GM19025 (cell line): ENCODE results near the gene ADAMTS17.
"Not testable (repeated sequence)": the region's sequence is repeated elsewhere in the genome, so short reads cannot be mapped to it uniquely, and the experiment has no call there.

ENCODE experiments used
- ATAC-seq: cut with Tn5 transposase; IDR thresholded peaks from one replicate; pipeline ENCODE4 v1.9.1; 2021; ENCODE audit warnings: mild to moderate bottlenecking, low read depth, moderate library complexity; ENCODE audit not compliant: unreplicated experiment

ADAMTS17 gene

DNA sequence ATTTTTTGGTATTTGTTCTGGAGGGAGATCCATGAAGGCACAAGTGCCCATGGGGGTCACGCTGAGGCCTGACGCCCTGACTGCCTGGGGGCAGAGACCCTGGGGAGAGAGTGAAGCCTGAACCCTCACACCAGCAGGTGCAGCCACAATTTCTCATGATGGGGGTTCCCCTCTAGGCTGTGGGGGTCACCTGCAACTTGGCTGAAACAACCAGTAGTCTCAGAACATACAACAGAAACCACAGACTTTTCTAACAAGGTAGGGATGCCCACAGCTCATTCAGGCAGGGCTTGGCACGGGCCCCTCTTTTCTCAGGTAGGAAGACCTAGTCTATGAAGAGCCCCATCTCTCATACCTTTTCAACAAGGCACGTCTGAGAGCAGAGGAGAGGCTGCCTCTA, 245.1 kb downstream of the ADAMTS17 start:
- ATAC-seq, result peak; percentile 48

DNA sequence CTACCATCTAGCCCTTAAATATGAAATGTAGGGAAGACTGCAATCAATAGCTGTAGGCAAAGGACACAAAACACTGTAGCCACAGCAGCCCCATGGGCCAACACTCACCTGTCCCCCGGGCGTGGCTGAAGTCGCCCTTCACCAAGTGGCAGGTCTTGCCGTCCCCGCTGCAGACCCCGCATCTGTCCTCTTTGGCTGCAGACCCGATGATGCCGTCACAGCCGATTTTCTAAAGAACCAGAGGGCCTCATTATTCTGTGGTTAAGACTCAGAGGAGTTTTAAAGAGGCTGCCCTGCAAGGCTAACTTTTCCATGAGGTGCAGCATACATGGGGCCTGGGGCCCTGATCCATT, 245.6 kb downstream of the ADAMTS17 start:
- no peak for ATAC-seq

DNA sequence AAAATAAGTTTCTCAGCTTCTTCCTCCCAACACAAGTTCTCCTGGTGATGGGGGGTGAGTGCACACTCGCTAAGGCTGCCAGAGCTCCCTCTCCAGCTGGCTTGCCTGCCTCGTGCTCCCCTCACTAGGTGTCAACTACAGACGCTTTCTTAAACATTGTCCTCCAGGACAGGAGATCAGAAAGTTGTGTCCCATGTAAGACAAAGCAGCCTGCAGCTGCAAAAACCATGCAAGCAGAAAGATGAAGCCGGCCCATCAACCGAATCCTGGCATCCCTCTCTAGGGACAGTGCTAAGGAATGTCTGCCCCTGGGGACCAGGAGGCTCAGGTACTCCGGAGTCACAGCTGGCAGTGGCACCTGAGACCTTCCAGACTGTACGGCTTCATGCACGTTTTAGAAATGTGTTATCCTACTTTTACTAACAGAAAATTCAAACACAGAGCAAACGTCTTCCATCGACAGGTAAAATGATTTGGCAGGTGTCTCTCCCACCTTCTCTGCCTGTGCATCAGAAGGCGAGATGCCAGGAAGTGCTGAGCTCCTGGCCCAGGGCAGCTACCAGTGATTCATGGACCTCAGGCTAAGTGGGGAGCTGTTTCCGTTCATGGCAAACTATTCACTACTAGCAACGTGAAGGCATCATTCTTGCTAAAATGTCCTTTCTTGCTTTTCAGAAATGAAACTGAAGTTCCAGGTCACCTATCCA, 246.1 kb downstream of the ADAMTS17 start:
- no peak for ATAC-seq

DNA sequence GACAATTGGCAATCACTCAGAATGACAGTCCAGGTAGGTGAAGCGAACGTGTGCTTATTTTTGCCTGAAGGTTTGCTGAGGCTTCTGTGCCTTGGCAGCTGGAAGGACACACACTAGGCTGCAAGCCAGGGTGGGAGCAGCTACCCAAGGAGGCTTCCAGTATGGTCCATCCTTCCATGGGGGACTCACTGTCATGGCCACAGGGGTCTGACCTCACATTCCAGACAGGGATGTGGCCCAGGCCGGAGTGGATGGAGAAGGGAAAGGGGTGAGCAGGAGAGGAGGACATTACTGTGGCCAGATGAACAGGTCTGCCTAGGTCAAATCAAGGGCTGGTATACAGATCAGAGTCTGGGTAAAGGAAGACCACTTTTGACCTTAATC, 247.7 kb downstream of the ADAMTS17 start:
- ATAC-seq, result no peak

DNA sequence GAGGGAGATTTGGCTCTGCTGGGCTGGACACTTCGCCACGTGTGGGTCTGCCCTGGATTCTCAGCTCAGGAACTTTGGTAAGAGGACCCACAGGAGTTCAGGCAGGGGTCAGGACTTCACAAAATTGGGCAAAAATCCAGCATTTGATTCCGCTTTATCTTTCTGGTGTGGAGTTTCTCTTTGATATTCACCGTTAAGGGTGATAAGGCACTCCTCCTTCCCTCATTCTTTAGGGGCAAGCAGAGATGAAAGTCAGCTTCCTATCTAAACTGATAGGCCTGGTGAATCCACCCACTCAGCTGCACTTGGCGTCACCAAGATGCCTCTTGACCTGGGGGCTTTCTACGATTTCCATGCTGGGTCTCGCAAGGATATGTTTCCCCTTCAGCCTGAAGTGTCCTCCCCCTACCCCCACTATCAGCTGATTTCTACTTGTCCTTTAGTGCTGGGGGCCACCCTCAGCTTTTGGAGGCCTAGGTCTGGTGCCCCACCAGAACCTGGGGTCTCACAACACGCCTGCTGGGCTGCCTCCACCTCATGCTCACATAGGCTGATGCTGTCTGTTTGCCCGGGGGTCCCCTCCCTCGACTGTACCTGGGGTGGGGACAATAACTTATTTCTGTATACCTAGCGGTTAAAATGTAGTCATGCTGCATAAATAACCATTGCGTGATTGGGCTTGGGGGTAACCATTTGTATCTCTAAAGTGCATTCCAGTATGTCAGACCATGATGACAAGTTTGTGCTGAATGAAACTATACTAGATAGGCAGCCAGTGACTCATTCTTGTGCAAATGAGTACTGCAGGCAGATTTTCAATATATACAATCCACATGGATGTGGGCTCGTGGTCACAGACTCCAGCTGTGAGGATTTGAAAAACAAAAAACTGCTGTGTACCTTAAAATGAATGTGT, 248.3 kb downstream of the ADAMTS17 start:
- no peak for ATAC-seq

DNA sequence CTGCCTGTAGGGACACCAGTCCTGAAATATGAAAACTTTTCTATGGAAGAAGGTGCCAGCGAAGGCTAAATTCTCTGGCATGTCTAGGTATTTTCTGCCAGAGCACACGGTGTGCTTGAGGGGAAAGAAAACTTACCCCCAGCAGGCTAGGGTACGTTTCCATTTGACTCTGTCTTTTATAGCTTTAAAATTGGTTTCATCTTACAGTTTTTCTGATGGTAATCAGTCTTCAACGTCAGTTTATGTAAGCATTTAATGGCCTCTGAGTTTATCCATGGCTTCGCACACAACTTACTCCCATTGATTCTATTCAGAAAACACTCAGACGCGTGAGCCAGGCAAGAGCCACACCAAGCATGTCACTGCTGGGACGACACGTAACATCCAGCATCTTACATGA, 249.7 kb downstream of the ADAMTS17 start:
- ATAC-seq, result no peak

DNA sequence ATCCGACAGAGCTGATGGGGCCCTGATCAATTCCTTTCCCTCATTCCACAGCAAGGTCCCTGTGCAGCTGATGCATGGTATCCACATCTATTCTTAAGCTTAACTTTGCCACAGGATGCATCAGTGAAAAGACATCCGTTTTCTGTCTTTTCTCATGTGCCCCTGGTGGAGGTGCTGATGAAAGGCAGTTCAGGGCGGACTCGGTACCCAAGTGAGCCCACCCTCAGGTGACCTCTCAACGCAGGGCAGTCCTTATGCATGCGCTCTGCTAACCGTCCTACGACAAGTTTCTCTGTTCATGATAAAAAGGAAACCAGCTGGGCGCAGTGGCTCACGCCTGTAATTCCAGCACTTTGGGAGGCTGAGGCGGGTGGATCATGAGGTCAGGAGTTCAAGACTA, 251.4 kb downstream of the ADAMTS17 start:
- no peak for ATAC-seq

DNA sequence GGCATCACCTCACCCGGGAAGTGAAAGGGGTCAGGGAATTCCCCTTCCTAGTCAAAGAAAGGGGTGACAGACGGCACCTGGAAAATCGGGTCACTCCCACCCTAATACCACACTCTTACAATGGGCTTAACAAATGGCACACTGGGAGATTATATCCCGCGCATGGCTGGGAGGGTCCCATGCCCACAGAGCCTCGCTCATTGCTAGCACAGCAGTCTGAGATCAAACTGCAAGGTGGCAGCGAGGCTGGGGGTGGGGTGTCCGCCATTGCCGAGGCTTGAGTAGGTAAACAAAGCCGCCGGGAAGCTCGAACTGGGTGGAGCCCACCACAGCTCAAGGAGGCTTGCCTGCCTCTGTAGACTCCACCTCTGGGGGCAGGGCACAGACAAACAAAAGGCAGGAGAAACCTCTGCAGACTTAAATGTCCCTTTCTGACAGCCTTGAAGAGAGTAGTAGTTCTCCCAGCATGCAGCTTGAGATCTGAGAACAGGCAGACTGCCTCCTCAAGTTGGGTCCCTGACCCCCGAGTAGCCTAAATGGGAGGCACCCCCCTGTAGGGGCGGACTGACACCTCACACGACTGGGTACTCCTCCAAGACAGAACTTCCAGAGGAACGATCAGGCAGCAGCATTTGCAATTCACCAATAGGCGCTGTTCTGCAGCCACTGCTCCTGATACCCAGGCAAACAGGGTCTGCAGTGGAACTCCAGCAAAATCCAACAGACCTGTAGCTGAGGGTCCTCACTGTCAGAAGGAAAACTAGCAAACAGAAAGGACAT, 257.5 kb downstream of the ADAMTS17 start:
- not testable (repeated sequence) for ATAC-seq

DNA sequence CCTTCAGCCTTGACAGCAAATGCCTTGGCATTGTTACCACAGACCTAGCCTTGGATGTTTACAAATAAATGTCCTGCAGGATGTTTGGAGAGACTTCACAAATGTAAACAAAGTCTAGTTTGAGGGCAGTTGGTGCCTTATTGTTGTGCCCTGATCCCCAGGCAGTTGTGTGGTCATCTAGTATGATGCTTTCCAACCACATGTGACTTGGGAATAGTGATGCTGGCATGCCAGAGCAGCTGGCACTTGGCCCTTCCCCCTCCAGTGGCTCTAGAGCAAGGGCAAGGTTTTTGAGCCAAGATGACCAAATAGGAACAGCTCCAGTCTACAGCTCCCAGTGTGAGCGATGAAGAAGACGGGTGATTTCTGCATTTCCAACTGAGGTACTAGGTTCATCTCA, 258.2 kb downstream of the ADAMTS17 start:
- ATAC-seq, result no peak

DNA sequence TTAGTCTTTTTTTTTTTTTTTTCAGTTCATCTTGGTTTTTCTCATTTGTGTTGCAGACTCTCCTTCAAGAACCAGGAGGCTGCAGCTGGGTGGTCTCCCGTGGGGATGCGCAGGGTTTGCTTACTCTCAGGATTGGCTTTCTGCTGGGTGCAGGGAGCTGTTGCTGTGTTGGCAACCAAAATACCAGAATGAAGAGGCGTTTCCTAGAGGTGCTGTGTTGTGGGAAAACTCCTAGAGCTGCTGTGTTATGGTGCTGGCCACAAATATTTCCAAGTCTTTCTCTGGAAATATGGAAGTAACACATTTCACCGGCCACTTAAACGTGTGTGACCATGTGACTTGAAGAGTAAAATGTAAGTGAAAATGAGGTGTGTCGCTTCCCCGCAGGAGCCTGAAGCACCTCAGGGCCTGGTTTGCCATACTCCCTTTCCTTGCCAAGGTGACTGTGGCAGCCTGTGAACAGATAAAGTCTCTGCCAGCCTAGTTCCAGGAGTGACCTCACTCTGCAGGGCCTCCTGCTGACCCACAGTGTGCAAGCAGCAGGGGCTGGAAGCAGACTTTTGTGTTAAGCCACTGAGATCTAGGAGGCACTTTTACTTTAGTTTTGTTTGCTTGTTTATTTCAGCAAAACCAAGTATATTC, 258.9 kb downstream of the ADAMTS17 start:
- ATAC-seq, result no peak

DNA sequence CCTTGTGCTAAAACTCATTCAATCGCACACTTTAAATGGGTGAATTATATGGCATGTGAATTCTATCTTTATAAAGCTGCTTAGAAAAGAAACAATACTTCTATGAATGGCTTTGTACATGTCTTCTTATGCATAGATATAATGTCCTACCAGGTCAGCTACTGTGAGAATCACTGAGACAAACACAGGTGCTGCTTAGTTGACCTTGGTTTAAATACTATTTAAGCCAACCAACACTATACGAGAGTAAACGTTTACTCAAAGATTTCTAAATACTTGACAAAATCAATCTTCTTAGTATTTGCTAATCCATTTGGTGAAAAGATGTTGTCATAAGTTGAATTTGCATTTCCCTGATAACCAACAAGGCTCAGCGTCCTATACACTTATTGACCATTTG, 260.3 kb downstream of the ADAMTS17 start:
- no peak for ATAC-seq

DNA sequence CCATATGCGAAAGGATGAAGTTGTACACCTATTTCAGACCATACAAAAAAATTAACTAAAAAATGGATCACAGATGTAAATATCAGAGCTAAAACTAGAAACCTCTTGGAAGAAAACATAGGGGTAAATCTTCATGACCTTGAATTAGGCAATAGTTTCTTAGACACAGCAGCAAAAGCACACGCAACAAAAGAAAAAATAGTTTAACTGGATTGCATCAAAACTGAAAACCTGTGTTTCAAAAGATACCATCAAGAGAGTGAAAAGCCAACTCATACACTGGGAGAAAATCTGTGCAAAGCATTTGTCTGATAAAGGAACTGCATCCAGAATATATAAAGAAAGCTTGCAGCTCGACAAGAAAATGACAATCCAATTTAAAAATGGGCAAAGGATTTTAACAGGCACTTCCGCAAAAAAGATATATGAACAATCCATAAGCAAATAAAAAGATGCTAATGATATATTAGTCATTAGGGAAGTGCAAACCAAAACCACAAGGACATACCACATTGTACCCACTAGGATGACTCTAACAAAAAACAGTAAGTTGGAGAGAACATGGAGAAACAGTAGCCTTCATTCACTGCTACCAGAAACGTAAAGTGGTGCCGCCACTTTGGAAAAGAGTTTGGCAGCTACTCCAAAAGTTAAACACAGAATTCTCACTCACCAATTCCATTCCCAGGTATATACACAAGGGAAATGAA, 263.1 kb downstream of the ADAMTS17 start:
- ATAC-seq, result no peak

DNA sequence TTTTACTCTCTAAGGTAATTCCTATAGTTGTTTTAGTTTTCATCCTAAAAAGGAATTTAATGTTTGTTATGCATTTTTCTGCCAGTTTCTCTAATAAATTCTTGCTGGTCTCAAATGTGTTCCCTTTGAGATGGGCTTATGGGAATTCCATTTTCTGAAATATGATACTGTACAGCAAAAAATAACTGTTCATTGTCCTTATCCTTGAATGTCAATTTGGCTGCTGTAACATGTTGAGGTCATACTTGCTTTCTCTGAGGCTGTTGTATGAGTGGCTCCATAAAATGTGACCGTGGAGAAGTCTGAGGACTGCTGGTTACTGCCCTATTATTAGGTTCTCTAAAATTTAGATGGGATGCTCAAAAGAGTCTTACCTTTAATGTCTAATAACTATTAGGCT, 266.5 kb downstream of the ADAMTS17 start:
- ATAC-seq, result no peak

DNA sequence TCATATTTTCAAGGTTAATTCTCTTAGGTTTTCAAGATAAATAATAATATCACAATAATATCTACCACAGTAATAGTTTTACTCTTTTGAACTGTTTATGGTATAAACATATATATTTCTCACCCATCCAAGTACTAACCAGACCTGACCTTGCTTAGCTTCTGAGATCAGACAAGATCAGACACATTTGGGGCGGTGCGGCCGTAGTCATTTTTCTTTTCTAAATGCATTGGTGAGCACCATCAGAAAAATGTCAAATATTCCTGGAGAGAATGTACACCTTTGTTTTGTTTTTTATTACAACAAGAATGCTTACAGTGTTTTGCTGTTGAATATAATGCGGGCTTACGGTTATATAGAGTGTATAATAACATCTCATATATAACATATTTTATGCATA, 267.8 kb downstream of the ADAMTS17 start:
- ATAC-seq, result no peak

DNA sequence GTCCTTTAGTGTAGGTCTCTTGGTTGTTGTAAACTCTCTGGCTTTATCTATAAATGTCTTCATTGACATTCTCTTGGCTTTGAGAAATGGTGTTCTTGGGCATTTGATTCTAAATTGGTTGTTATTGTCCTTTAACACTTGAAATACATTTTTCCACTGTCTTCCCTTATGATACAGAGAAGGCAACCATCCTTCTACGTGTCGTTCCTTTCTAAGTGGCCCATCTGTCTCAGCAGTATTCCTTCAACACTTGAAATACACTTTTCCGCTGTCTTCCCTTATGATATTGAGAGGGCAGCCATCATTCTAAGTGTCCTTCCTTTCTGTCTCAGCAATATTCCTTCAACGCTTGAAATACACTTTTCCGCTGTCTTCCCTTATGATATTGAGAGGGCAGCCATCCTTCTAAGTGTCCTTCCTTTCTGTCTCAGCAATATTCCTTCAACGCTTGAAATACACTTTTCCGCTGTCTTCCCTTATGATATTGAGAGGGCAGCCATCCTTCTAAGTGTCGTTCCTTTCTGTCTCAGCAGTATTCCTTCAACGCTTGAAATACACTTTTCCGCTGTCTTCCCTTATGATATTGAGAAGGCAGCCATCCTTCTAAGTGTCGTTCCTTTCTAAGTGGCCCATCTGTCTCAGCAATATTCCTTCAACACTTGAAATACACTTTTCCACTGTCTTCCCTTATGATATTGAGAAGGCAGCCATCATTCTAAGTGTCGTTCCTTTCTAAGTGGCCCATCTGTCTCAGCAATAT, 275.1 kb downstream of the ADAMTS17 start:
- ATAC-seq, result not testable (repeated sequence)

DNA sequence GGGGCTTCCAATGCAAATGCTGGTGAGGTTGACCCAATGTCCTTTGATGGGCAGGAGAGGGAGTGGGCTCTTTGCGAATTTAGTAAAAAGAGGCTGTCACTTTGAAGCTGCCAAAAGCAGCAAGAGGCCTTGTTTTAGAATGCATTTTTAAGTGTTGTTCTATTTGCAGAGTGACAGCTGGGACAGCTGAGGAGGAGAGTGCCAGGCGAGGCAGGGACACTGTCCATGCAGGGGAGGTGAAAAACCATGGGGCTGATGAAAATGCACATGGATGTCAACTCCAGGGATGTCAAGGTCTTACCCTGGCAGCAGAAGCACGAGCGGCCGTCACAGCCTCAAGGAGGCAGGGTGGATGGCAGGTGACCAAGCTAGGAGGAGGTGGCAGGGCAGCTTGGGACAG, 279.8 kb downstream of the ADAMTS17 start:
- ATAC-seq, result no peak

DNA sequence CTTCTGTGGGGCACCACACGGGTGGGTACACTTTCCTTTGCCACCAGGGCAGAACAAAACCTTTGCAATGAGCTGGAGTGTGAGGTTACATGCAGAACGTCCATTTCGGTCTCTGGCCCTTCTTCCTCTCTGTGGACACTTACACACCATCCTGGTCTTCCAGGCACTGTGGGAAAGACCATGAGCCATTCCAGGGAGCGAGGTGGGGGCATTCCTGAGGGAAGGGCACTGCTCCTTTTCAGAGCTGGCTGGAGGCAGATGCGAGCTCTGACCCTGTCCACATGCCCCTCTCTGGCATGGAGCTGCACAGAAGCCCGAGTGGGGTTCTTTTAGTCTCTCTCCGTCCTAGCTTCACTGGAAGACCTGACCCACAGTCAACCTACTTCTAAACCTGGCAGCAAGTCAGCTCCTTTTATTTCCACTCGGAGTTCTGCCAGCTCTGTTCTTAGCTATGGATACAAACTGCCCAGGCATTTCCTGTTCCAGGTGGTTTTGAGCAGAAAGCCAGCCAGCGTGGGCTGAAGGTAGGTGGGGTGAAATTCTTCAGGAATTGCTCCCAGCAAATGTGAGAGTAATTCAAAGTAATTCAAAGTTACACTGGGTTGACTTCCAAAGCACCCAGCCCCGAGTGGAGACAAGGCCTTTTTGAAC, 281.4 kb downstream of the ADAMTS17 start:
- ATAC-seq, result no peak

DNA sequence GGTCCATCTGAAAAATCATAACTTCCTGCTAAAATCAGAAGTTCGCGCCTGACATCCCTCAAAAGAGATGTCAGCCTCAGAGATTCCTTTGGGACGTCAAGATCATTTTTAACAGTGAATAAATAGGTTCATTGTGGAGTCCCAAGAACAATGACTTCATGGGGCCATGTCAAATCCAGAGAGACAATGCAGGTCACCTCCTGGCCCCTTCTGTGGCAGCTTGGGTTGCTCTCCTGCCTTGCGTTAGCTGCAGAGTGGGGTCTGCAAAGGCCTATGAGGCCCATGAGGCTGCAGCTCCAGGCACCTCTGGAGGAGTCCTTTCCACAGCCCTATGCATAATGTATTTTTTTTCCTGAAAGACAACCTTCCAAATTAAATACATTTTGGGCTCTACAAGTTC, 282.3 kb downstream of the ADAMTS17 start:
- no peak for ATAC-seq

DNA sequence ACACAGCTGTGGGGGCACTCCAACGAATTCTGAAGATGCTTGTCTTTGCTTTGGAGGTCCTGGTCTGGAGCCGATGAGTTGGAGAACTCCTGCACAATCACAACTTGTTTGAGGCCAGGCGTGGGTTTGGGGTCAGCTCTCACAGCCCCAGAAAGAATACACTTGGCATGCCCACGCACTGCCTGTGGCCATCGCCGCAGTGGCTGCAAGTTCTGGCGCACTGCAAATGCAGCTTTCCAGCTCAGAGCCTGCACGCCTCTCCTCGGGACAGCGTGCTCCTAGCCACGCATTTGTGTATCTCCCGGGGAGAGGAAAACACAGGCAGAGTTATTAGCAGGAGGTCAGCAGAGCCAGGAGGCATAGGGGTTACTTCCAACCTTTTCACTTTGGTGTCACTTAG, 282.7 kb downstream of the ADAMTS17 start:
- no peak for ATAC-seq
